Embryonic facial prominence (tissue), 1 donor: Measurements from ENCODE around the gene FOXD1.
"Not testable (repeated sequence)": the region's sequence is repeated elsewhere in the genome, so short reads cannot be mapped to it uniquely, and the experiment has no call there.

Experiments
- DNase-seq: peaks from one replicate; pipeline ENCODE4 v3.0.0-alpha.2; 2016; ENCODE audit errors: extremely low spot score

Gene FOXD1

DNA sequence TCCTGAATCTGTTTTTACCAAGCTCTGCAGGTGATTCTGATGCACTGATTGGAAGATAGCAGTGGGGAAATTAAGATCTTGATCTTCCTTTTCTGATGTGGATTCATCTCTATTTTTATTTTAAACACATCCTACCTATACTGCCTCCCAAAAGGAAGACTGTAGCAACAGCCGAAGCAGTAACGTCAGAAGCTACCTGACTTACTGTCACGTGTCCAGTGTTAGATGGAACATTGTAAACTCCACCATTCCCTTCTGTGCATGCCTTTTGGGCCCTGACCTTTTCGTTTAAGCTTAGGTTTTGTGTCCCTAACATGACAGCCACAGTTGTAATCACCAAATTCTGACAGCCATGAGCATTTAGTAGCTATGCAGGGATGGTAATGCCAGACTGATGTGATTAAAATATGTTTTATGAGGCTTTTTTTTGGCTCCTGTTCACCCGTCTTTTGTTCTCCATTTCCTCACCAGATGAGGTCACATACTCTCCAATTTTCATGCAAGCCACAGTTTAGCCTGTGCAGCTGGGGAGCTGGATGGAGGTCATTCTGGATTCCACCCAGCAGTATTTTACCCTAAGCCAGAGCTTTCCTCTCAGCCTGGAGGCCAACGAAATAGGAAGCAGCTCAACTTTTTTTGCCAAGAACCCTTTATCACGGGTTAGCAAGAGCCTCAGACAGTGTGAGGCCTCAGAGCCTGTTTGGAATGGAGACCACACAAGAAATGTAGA, 15.6 kb upstream of the FOXD1 start:
- no peak for DNase-seq

DNA sequence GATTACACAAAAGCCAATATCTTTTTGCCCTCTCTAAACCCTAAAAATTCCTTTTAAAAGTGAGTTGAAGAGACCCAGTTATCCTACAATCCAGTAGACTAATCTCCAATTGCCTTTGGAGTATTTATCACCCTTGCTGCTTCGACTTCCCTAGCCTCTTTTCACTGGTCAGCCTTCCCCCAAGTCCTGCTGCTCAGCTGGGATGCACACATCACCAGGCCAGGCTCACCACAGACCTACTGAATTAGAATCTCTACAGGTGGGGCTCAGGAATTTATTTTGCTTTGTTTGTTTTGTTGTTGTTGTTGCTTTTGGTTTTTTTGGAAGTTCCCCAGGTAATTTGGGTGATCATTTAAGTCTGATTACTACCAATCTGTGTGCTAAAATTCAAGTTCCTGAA, 11.6 kb upstream of the FOXD1 start:
- DNase-seq, result no peak

GRCh38 chr5:73459366-73459765, 10.8 kb upstream of the FOXD1 start:
- no peak for DNase-seq

GRCh38 chr5:73456462-73456861, 7.9 kb upstream of the FOXD1 start:
- not testable (repeated sequence) for DNase-seq

- no peak for DNase-seq
These were observed 5.9 kb upstream of the FOXD1 start for GRCh38 chr5:73454379-73455036.

DNA sequence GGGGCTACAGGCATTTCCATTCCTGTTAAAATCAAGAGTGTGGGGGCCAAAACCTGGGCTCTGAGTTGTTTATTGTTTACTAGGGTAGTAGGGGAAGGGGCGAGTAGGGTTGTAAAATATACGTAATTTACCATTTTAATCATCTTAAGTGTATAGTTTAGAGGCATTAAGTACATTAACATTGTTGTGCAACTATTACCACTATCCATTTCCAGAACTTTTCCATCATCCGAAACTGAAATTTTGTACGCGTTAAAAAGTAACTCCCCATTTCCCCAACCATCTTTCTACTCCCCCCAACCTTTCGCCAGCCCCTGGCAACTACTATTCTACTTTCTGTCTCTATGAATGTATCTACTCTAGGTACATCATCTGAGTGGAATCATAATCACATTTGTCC, 3.6 kb upstream of the FOXD1 start:
- no peak for DNase-seq

DNA sequence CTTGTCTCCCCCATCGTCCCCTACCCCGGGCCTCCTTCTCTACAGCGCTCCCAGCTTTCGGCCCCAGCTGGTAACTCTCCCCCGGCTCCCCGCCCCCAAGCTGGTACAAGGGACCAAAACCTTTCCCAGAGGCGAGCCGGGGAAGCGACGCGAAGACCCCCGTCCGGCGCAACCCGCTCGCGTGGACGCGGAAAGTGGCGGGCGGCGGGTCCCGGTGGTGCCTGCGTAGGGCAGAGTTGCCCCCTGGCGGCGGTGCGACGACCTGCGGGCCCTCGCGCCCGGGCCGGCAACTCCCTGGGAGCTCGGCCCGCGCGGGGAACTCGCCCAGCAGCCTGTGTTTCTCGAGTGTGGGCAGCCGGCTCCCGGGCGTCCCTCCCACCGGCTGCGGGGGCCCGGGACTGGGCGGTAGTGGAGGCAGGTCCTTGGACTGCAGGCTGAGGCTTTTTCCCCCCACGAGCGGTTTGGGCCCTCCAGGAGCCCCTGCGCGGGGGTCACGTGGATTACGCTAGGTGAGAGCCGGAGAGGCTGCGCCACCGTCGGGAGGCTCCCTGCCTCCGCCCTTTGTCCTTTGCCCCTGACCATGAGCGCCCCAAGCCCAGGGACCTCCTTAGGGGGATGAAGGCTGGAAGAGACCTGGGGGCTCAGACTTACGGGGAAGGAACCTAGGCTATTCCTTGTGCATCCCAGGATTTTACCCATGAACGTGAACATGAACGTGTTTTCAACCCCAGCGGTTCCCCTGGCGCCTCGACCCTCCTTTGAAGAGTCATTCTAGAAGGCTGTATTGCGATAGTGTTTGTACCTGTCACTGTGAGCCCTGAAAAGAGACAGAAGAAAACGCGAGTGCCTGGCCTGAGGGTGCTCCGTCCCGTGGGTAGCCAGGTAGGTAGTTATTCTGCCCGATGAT, 2.9 kb upstream of the FOXD1 start:
- no peak for DNase-seq

- no peak for DNase-seq
These were observed 2.2 kb upstream of the FOXD1 start for GRCh38 chr5:73450672-73451223.

- no peak for DNase-seq
These were observed 1.6 kb upstream of the FOXD1 start for GRCh38 chr5:73450137-73450536.

DNA sequence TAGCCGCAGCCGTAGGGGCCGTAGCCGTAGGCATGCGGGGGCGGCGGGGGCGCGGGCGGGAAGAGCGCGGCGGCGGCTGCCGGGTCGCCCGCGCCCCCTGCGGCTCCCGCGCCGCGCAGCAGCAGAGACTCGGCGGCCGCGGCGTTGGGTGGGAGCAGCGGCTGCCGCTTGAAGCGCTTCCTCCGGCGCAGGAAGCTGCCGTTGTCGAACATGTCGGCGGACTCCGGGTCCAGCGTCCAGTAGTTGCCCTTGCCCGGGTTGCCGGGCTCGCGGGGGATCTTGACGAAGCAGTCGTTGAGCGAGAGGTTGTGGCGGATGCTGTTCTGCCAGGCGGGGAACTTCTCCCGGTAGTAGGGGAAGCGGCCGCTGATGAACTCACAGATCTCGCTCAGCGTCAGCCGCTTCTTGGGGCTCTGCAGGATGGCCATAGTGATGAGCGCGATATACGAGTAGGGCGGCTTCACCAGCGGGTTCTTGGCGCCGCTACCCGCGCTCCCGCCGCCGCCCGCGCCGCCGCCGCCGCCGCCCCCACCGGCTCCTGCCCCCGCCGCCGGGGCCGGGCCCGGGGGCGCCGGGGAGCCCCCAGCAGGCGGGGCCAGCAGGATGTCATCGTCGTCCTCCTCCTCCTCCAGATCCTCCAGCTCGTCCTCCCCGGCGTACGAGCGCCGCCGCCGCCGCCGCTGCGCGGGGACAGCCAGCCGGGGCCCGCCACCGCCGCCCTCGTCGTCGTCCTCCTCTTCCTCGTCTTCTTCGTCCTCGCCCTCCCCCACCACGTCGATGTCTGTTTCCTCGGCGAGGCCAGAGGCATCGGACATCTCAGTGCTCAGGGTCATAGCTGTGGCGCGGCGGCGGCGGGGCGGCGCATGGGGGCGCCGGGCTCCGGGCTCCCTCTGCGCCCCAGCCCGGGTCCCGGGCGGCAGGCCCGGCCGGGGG, 781 bp downstream of the FOXD1 start:
- no peak for DNase-seq

GRCh38 chr5:73446631-73447529, 1.7 kb downstream of the FOXD1 start:
- DNase-seq, result no peak

- no peak for DNase-seq
These were observed 2.6 kb downstream of the FOXD1 start for GRCh38 chr5:73445665-73446630.

DNA sequence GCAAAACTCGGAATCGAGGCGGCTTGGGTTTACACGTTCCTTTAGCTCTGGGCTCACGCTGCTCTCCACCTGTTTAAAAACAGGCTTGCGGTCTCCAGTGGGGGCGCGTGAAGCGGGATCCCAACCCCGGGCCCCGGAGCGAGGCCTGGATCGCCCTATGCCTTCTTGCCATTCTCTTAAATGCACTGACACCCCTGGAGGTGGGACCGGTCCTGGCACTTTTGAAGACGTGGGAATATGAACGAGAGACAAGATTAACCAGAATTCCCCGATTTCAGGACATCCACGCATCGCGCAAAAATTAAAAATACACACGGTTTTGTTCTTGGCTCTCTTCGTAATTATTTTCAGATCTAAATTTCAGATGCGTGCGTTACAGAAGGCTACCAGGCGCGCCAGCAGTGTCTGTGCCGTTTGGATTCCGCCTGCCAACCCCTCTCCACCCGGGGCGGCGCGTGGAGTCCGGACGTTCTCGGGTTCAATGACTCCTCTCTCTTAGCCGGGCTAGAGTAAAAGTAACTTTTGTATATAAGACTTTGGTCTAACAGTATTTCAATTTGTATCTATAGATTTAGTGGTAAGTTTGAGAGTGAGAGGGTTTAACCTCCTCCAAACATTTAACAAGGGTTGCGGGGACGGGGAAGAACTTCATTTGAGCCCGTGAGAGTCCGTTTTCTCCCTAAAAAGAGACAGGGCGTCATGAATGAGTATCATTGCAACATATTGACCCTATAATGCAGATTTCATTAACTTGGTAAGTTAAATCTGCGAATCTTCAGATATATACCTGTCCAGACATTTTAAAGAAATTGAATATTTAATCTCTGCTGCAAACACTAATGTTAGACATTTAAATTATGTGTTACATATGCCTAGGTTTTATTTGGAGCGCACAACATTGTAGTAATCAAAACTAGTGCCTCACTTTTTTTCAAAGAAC, 3.8 kb downstream of the FOXD1 start:
- DNase-seq, result no peak

- DNase-seq, result no peak
These were observed 4.6 kb downstream of the FOXD1 start for GRCh38 chr5:73443829-73444498.

GRCh38 chr5:73442996-73443627, 5.5 kb downstream of the FOXD1 start:
- DNase-seq, result no peak

GRCh38 chr5:73442231-73442811, 6.3 kb downstream of the FOXD1 start:
- DNase-seq, result no peak
